ENCODE results near the gene PTPRD.

Gene PTPRD

DNA sequence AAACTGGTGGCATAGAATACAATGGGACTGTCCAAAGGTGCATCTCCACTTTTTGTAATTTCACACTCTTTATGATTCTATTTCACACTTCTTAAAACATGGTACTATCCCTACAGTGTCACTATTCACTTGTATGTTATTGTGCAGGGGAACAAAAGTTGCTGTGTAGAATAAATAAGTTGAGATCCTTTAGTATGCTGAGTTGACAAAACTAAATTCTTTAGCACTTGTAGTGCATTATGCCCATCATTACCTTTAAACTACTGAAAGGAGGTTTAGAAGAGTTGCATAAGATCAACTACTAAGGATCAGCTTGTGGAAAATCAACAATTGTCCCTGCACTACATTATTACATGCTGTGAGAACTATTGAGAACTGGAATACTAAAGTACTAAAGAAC, 1380.9 kb downstream of the PTPRD start:
- no peak for DNase-seq

DNA sequence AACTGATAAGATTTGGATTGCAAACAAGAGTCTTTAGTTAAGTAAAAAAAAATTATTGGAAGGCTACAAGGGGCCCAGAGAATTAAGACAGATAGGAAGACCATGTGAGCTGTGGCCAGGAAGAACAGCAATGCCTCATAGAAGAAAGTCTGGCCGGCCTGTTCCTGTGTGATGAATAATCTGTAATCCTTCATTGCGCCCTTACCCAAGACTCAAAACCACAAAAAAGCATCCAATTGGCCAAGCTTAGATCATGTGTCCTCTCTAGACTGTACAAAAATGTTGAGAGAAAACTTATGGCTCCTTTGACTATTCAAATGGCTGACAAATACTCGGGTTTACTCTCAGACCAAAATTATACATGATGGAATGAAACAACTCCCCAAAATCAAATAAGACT, 1383.5 kb downstream of the PTPRD start:
- DNase-seq: no peak

GRCh38 chr9:9223175-9223574, 1389.6 kb downstream of the PTPRD start:
- no peak for DNase-seq

DNA sequence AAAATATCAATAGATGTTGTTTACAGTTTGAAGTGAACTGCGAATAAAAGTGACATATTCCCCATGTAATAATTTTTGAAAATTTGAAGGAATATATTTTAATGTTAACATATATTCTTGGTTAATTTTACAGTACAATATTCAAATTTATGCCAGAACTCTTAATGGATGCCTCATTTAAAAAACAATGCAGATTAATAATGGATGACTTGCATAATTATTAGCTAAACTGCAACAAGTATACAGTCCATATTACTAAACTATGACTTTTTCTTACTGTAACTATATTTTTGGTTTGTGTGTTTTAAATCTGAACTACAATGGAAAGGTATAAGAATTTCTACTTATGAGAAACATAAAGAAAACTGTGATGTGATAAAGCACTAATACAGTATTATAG, 1390.1 kb downstream of the PTPRD start:
- DNase-seq: no peak

DNA sequence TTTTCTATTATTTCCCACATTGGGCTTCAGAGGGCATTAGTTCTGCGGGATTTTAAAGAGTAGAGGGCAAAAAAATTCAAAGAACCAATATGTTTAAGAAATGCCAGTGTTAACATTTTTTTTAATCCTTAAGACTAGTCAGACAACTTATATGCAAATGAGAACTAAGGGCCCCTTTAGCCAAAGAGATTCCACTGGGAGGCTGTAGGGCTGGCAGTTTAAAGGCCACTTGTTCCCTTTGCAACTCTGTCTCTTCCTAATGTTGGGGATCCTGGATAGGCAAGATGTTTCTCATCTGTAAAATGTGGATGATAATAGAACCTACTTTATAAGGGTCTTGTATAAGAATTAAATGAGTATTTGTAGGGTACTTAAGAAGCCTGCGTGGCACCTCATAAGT, 1395.9 kb downstream of the PTPRD start:
- no peak for DNase-seq

DNA sequence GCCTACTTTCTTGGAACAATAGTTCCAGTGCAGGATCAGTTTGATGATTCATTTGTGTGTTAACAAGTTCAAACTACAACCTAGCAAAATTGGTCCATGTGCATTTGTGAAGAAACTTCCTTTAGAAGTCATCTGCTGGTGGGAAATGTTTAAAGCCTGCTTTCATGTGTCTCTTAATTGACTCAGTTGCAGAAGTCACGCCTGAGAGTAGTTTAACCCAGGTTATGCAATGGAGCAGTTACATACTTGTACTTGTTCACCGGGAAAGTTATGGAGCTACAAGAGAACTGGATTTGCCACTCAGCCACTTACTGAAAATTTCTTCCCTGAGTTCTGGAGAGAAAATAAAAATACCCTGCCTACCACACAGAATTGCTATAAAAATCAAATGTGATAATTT, 1397.8 kb downstream of the PTPRD start:
- no peak for DNase-seq

- no peak for DNase-seq
Observed at GRCh38 chr9:9214066-9214465, 1398.7 kb downstream of the PTPRD start.

- no peak for DNase-seq
Observed at GRCh38 chr9:9212963-9213362, 1399.8 kb downstream of the PTPRD start.

DNA sequence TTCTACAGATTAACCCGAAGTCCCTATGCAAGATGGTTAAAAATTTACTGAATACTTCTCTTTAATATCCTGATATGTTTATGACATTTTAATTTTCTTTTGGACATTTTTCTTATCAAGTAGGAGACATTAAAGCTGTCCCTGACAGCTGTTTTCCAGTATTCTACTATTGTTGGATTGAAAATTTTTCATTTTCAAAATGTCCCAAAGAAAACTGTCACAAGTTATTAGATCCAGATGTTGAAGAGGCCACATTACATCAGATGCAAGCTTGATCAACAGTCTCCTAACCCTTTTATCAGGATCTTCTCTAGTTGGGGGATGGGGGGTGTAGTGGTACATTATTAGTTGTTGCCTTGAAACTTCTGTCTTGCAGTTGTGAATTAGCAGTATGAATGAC, 1410.5 kb downstream of the PTPRD start:
- DNase-seq: no peak

GRCh38 chr9:9186086-9186485, 1426.7 kb downstream of the PTPRD start:
- no peak for DNase-seq

- no peak for DNase-seq
Observed at GRCh38 chr9:9182431-9182830, 1430.4 kb downstream of the PTPRD start.

DNA sequence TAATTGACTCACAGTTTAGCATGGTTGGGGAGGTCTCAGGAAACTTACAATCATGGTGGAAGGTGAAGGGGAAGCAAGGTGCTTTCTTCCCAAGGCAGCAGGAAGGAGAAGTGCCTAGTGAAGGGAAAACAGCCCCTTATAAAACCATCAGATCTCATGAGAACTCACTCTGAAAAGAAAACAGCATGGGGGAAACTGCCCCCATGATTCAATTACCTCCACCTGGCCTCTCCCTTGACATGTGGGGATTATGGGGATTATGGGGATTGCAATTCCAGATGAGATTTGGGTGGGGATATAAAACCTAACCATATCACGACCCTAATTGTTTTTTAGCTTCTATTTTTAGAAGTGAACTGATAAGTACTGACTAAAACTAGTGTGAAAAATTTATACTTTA, 1435.7 kb downstream of the PTPRD start:
- no peak for DNase-seq

- no peak for DNase-seq
Observed at GRCh38 chr9:9174358-9174757, 1438.4 kb downstream of the PTPRD start.

- DNase-seq: no peak
Observed at GRCh38 chr9:9173264-9173663, 1439.5 kb downstream of the PTPRD start.

GRCh38 chr9:9170439-9171134, 1442.2 kb downstream of the PTPRD start:
- no peak for DNase-seq

- DNase-seq: no peak
Observed at GRCh38 chr9:9142001-9142400, 1470.8 kb downstream of the PTPRD start.

GRCh38 chr9:9133526-9133925, 1479.3 kb downstream of the PTPRD start:
- no peak for DNase-seq

DNA sequence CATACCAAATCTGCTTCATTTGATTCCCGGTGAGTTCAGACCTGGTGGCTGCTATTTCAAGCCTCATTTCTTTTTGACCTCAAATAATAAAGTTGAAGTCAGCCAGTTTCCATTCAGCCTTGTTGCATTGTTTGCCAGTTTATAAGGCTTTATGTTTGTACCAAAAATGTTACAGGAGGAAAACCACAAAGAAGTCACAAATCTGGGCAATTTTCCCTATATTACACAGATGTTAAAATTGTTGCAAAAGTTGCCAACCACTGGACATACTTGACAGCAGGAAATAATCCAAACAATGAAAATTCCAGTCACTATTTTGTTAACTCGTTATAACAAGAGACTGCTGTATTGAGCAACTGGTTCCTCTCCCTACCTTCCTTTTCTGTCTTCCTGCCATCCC, 1488.2 kb downstream of the PTPRD start:
- DNase-seq: no peak

GRCh38 chr9:9122230-9122875, 1490.4 kb downstream of the PTPRD start:
- no peak for DNase-seq

DNA sequence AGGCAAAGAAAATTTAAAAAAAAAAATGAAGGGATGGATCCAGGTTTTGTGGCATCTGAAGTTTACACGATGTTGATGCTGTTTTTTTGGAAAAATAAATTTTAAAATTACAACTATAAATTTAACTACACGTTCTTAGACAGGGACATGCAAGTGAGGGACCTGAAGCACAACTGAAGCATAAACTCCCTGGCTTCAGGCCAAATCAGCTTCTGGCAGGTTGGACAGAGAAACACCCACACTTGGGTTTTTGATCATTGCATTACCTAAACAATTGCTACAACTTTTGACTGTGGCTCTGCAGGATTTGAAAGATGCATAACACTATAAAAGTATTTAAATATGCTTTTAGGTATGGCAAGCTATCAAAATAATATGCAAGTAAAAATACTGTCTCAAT, 1494.9 kb downstream of the PTPRD start:
- no peak for DNase-seq

GRCh38 chr9:9112001-9112720, 1500.6 kb downstream of the PTPRD start:
- DNase-seq: no peak

DNA sequence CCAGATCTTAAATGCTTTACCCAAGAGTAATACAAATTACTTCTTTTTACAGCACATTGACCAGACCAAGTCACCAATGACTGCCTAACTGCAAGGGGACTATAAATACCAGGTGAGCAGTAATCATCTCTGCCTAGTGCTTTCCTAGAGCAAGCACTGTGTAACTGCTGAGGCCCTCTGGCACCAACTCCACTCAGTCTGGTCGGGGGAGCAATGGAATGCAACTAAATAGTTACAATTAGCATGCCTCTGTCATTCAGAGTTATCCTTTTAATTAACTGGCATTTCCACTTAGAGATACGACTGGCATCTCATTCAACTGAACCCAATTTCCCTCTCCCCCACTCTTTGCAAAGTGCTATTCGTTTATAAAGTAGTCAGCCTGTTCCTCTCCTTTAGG, 1504.2 kb downstream of the PTPRD start:
- no peak for DNase-seq

DNA sequence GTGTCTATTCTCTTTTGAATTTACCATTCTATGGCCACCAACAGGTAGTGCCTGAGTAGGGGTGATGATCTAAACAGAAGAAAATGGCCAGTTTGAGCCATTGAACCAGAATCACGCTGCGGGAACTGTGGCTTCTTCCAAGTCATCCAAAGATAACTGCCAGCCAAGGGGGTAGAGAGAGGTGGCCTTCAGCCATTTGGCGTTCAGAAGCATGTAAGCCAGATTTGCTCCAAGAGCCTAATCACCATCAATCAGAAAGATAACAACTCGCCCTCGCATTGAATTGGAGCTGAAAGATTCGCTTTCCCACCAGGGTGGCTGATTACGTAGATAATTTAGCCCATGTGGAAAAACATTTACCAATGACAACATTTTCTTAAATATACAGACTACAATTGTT, 1510.5 kb downstream of the PTPRD start:
- DNase-seq: no peak

DNA sequence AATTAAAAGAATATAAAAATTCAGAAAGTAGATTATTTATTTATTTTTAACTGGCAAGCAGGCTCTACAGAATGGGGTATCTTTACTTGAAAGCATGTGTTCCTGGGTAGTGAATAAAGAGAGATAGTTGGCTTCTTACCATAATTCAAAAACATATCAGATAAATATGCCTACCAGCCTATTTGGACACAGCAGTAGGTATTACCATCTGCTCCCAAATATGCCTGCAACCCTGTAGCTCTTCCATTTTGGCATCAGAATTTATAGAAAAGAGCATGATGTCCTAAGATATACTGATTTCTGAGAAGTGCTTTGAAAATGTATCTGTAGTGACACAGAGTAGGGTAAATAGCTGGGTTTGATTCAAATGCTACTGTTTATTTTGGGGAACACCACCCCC, 1512.7 kb downstream of the PTPRD start:
- DNase-seq: no peak

All from activated naive CD4-positive, alpha-beta T cell treated with anti-CD3 and anti-CD28 coated beads, Interleukin-2, amount 50 U/mL, for 16 hours (primary cell).